ENCODE results near the gene FILIP1. TPM values are rescaled to one million over a fixed set of nuclear protein-coding genes. Genes with fewer than 3 reads are reported as not detected.

FILIP1 gene
- total and polyA plus RNA-seq, 8 donors: 14.4 to 45.2 (median 32.5) TPM

DNA sequence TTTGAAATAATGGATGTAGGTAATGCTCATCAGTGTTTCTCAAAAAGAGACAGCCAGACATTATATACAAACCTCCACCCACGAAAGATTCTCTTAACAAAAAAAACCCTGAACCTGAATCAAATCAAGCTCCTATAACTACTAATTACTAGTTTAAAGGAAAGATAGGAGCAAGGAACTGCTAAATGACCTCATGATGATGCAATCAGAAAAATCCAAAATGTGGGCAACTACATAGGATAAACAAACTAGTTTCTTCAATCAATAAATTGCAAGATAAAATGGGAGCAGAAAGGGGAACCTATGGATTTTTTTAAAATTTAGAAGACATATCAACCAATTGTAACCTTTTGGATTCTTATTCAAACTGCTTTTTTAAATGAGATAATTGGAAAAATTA, 165.8 kb downstream of the FILIP1 start:
- ATAC-seq: no peak
- Histone ChIP-seq H3K27me3 (no peaks in the 10 kb centered on the region), H3K36me3 (no peaks in the 10 kb centered on the region), H3K27ac (no peak overlapping the region), H3K9me3 (no peaks in the 10 kb centered on the region), H3K4me1 (no peaks in the 10 kb centered on the region), H3K4me3 (no peak overlapping the region)
- TF ChIP-seq, protein P1, sequence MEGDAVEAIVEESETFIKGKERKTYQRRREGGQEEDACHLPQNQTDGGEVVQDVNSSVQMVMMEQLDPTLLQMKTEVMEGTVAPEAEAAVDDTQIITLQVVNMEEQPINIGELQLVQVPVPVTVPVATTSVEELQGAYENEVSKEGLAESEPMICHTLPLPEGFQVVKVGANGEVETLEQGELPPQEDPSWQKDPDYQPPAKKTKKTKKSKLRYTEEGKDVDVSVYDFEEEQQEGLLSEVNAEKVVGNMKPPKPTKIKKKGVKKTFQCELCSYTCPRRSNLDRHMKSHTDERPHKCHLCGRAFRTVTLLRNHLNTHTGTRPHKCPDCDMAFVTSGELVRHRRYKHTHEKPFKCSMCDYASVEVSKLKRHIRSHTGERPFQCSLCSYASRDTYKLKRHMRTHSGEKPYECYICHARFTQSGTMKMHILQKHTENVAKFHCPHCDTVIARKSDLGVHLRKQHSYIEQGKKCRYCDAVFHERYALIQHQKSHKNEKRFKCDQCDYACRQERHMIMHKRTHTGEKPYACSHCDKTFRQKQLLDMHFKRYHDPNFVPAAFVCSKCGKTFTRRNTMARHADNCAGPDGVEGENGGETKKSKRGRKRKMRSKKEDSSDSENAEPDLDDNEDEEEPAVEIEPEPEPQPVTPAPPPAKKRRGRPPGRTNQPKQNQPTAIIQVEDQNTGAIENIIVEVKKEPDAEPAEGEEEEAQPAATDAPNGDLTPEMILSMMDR (IDR thresholded peaks at IDR 0.05): no peak
- intact Hi-C loops (cut with DNase I): no loop called here
- DNase-seq: no peak

DNA sequence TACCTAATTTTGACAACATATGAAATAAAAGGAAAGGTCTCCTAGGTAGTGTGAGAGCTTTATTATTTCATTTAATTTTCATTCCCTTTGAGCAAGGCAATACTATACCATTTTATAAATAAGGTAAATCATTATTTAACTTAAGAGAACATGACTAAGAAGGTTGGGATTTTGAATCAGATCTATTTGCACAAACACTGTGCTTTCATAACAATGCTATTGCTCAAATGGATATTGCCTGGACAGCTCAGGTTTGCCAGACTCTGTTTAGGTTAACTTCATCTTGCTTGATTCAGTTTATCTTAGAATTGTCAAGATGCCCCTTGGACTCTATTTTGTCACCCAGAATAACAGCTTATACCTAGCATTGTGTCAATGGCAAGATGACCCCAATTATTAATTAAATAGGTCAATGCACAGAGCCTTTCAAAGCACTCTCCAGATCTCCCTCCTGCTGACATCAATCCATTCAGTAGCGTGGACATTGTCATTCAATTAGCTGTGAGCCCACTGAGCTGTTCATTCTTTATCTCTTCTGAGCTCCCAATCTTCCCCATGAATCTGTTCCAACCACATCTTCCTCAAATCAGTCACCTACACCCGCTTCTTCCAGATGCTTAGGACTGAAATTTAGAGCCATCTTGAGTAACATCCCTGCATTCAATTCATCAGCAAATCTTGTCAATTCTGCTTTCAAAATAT, 166.9 kb downstream of the FILIP1 start:
- H3K4me1 ChIP-seq: no peaks in the 10 kb centered on the region
- no peak for ATAC-seq

DNA sequence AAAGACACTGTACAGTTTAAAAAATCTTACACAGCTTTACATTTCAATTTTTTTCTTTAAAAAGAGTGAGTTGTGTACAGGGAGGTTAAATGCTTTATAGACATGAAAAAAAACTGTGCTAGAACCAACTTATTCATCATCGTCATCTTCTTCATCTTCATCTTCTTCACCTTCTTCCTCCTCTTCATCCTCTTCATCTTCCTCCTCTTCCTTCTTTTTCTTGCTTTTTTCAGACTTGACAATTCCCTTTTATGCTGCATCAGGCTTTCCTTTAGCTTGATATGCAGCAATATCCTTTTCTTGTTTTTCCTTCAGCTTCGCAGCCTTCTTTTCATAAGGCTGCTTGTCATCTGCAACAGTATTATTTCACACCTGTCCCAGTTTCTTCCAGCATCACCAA, 174.7 kb downstream of the FILIP1 start:
- Histone ChIP-seq H3K27ac (no peak overlapping the region), H3K36me3 (no peaks in the 10 kb centered on the region), H3K4me3 (no peak overlapping the region), H3K4me1 (no peaks in the 10 kb centered on the region), H3K27me3 (no peaks in the 10 kb centered on the region), H3K9me3 (no peaks in the 10 kb centered on the region)
- no peak for ATAC-seq
- no peak for DNase-seq
- intact Hi-C loops (cut with DNase I): no loop called here
- TF ChIP-seq, protein P1 (IDR thresholded peaks at IDR 0.05): no peak

More for the DNA sequence above, 166.9 kb downstream of the FILIP1 start:
- intact Hi-C loops (cut with DNase I): no loop called here
- H3K4me3 ChIP-seq: no peak overlapping the region
- no peak overlapping the region for H3K27ac ChIP-seq
- TF ChIP-seq, protein P1 (IDR thresholded peaks at IDR 0.05): no peak
- H3K9me3 ChIP-seq: no peaks in the 10 kb centered on the region
- no peaks in the 10 kb centered on the region for H3K36me3 ChIP-seq
- no peak for DNase-seq
- H3K27me3 ChIP-seq: no peaks in the 10 kb centered on the region

DNA sequence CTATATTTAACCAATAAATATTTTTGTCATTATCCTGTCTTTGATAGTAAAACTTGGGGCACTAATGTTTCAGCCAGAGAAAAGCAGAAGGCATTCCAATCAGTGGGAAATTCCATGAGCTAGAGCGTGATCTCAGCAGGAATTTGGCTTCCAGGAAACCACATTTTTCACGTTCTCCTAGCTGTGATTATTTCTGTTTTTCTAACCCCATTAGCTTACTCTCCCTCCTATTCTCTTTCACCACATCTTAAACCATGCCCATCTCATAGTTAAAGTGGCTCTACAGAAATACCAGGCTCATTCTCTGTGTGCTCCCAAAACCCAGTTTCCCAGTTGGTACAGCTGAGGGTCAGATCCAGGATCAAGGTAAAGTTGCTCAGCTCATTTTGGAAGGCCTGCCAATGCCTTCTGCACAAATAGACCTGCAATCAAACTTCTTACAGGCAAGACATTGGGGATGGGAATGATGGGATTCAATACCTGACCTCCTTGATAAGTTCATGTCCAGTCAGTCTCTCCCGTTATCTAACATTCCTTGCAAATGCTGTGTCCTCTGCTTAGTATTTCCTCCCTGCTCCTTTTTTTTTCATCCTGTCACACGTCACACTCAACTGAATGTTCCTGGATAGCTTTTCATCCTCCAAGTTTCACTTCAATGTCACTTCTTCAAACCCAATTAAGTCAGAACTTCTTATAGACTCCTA, 175.9 kb downstream of the FILIP1 start:
- H3K36me3 ChIP-seq: no peaks in the 10 kb centered on the region
- no peaks in the 10 kb centered on the region for H3K27me3 ChIP-seq
- intact Hi-C loops (cut with DNase I): no loop called here
- TF ChIP-seq, protein P1 (IDR thresholded peaks at IDR 0.05): no peak
- H3K27ac ChIP-seq: no peak overlapping the region
- no peaks in the 10 kb centered on the region for H3K9me3 ChIP-seq
- no peaks in the 10 kb centered on the region for H3K4me1 ChIP-seq
- DNase-seq: peak in 1 of 4 donors; percentile 52
- no peak for ATAC-seq
- no peak overlapping the region for H3K4me3 ChIP-seq

DNA sequence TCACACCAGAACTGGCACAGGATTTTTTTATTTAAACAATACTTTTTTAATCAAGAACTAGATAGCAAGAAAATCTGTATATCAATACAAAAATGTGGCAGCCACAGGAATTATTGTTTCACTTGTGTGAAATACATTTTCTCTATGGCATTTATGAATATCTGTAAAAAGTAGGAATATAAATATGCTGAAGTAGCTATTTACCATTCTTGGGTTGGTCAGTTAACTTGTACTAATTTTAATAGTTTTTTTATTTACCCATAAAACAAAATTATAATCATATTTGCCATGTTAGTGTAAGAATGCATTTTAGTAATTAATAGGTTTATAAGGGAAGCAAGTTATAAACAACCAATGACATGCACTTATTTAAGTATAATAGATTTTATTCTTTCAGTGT, 177.6 kb downstream of the FILIP1 start:
- no peak for ATAC-seq
- TF ChIP-seq, protein P1 (IDR thresholded peaks at IDR 0.05): no peak
- Histone ChIP-seq H3K27me3 (no peaks in the 10 kb centered on the region), H3K36me3 (no peaks in the 10 kb centered on the region), H3K4me1 (no peaks in the 10 kb centered on the region), H3K27ac (no peak overlapping the region), H3K9me3 (no peaks in the 10 kb centered on the region), H3K4me3 (no peak overlapping the region)
- intact Hi-C loops (cut with DNase I): no loop called here
- no peak for DNase-seq

Measured in left lung (tissue), 10 donors.